AG08395 (cell line): ENCODE results near the gene MGAT2.
A peak's percentile ranks its signal among the peaks of the same experiment; 100 is the strongest.
"Not testable (repeated sequence)": the region's sequence is repeated elsewhere in the genome, so short reads cannot be mapped to it uniquely, and the experiment has no call there.

Experiments used
- DNase-seq: peaks from one replicate; pipeline ENCODE4 v3.0.0; 2012; ENCODE audit warnings: mixed read lengths, low spot score

The MGAT2 gene

GRCh38 chr14:49620182-49621113 lies at the start of gene MGAT2, which contains the start of gene RPL36AL:
Gene MGAT2, plus strand, starts transcription at chr14:49620799. Its CDS starts 470 bp downstream, at chr14:49621269.
Gene RPL36AL, minus strand, starts transcription at chr14:49620626. Its CDS starts 1,522 bp downstream, at chr14:49619104.
- peak; percentile 98 for DNase-seq

GRCh38 chr14:49574038-49574437 lies 46.6 kb upstream of the MGAT2 start:
- no peak for DNase-seq

- no peak for DNase-seq
Measured at GRCh38 chr14:49578141-49578540, 42.5 kb upstream of the MGAT2 start.

- DNase-seq, result no peak
Measured at GRCh38 chr14:49579841-49580240, 40.8 kb upstream of the MGAT2 start.

- no peak for DNase-seq
Measured at GRCh38 chr14:49581209-49582112, 39.1 kb upstream of the MGAT2 start.

GRCh38 chr14:49582113-49582977 lies 38.3 kb upstream of the MGAT2 start:
- DNase-seq, result no peak

GRCh38 chr14:49583629-49584028 lies 37.0 kb upstream of the MGAT2 start:
- no peak for DNase-seq

GRCh38 chr14:49584058-49584457 lies 36.5 kb upstream of the MGAT2 start:
- no peak for DNase-seq

- DNase-seq, result not testable (repeated sequence)
Measured at GRCh38 chr14:49584981-49585640, 35.5 kb upstream of the MGAT2 start.

GRCh38 chr14:49585803-49586672 lies 34.6 kb upstream of the MGAT2 start, which contains the start of gene RPS29:
Gene RPS29, minus strand, starts transcription at chr14:49586380. Its CDS starts 34 bp downstream, at chr14:49586346.
- DNase-seq, result peak; percentile 98

GRCh38 chr14:49586673-49587460 lies 33.7 kb upstream of the MGAT2 start:
- peak; percentile 62 for DNase-seq

- DNase-seq, result no peak
Measured at GRCh38 chr14:49589387-49589786, 31.2 kb upstream of the MGAT2 start.

GRCh38 chr14:49593016-49593415 lies 27.6 kb upstream of the MGAT2 start:
- no peak for DNase-seq

GRCh38 chr14:49594347-49595091 lies 26.1 kb upstream of the MGAT2 start:
- DNase-seq, result no peak

GRCh38 chr14:49598189-49598484 lies 22.5 kb upstream of the MGAT2 start:
- DNase-seq, result peak; percentile 5

GRCh38 chr14:49598485-49599300 lies 21.9 kb upstream of the MGAT2 start, which contains the start of gene LRR1:
Gene LRR1, plus strand, starts transcription at chr14:49598940. Its CDS starts 81 bp downstream, at chr14:49599021.
- DNase-seq, result peak; percentile 84

GRCh38 chr14:49607583-49607982 lies 13.0 kb upstream of the MGAT2 start:
- no peak for DNase-seq
